Karpas-422 (cell line): Measurements from ENCODE around the gene IMPG2. TPM values are rescaled to one million over a fixed set of nuclear protein-coding genes. Genes with fewer than 3 reads are reported as not detected.

Experiments
- DNase-seq: peaks from one replicate; pipeline ENCODE4 v3.0.0-alpha.2; 2015
- H2AFZ ChIP-seq: fragments of 200-600 bp; sonication (generic); 2 replicates; pipeline ENCODE4 v1.6.1; 2014; ENCODE audit warnings: antibody characterized with exemption, low read length, mixed read lengths
- H3K27ac ChIP-seq: fragments of 200-600 bp; sonication (generic); 2 replicates; pipeline ENCODE4 v1.5.1; 2014; ENCODE audit warnings: mild to moderate bottlenecking, low read length, moderate library complexity
- H3K27me3 ChIP-seq: fragments of 200-600 bp; sonication (generic); 2 replicates; pipeline ENCODE4 v1.6.1; 2014; ENCODE audit warnings: low read length, mixed read lengths
- H3K36me3 ChIP-seq: fragments of 200-600 bp; sonication (generic); 2 replicates; pipeline ENCODE4 v1.6.1; 2014; ENCODE audit warnings: low read length, mixed read lengths; ENCODE audit not compliant: insufficient read depth
- H3K4me1 ChIP-seq: fragments of 200-600 bp; sonication (generic); 2 replicates; pipeline ENCODE4 v1.6.1; 2014; ENCODE audit warnings: mild to moderate bottlenecking, low read length, mixed read lengths
- H3K4me2 ChIP-seq: fragments of 200-600 bp; sonication (generic); 2 replicates; pipeline ENCODE4 v1.6.1; 2014; ENCODE audit warnings: low read length, low read depth, mild to moderate bottlenecking; ENCODE audit not compliant: poor library complexity, severe bottlenecking
- H3K4me3 ChIP-seq: fragments of 200-600 bp; sonication (generic); 2 replicates; pipeline ENCODE4 v1.5.1; 2014; ENCODE audit warnings: mild to moderate bottlenecking, antibody characterized with exemption, low read length, mixed read lengths
- H3K79me2 ChIP-seq: fragments of 200-600 bp; sonication (generic); 2 replicates; pipeline ENCODE4 v1.6.1; 2014; ENCODE audit warnings: mild to moderate bottlenecking, low read length, mixed read lengths
- H3K9ac ChIP-seq: fragments of 200-600 bp; sonication (generic); 2 replicates; pipeline ENCODE4 v1.6.0; 2014; ENCODE audit warnings: low read length
- H3K9me2 ChIP-seq: fragments of 200-600 bp; sonication (generic), shearing (Covaris generic); replicated peaks from 2 replicates; pipeline ENCODE4 v1.6.0; 2014; ENCODE audit warnings: mild to moderate bottlenecking, low read length, moderate library complexity; ENCODE audit not compliant: insufficient read depth
- H3K9me3 ChIP-seq: fragments of 300-700, 200-600 bp; sonication (generic); 2 replicates; pipeline ENCODE4 v1.6.1; 2014; ENCODE audit warnings: low read length, mixed read lengths
- H4K20me1 ChIP-seq: fragments of 200-600 bp; sonication (generic); 2 replicates; pipeline ENCODE4 v1.6.1; 2014; ENCODE audit warnings: mild to moderate bottlenecking, antibody characterized with exemption, low read length, low read depth; ENCODE audit not compliant: insufficient read depth
- total RNA-seq: library from RNA; depleted of rRNA; stranded (reverse); fragments of >200 nt; shearing (Covaris generic); gene quantifications from 2 replicates; pipeline ENCODE4 v1.2.3, GENCODE V29; 2014; ENCODE audit warnings: low replicate concordance; rRNA removed

IMPG2 gene
- 0.32 and 0.45 TPM in 2 replicates for total RNA-seq

GRCh38 chr3:101320475-101320874, at the start of gene IMPG2:
Gene IMPG2, minus strand, starts transcription at chr3:101320575. Its CDS starts 203 bp downstream, at chr3:101320372.
- Histone ChIP-seq H3K79me2 (no peaks in the 10 kb centered on the region), H4K20me1 (no peaks in the 10 kb centered on the region), H3K9ac (no peak within 1 kb of the TSS), H3K9me2 (no peaks in the 10 kb centered on the region; the same call in 1 of the 2 replicates), H3K27me3 (no peaks in the 10 kb centered on the region), H3K36me3 (no peaks in the 10 kb centered on the region), H3K4me3 (no peak within 1 kb of the TSS), H3K4me2 (no peak within 1 kb of the TSS), H3K4me1 (no peaks in the 10 kb centered on the region), H2AFZ (no peak within 1 kb of the TSS), H3K27ac (no peak within 1 kb of the TSS), H3K9me3 (no peaks in the 10 kb centered on the region)
- DNase-seq, result no peak

GRCh38 chr3:101362406-101362805, 42.0 kb upstream of the IMPG2 start:
- no peak overlapping the region for H3K4me2 ChIP-seq
- H3K4me3 ChIP-seq, result no peak overlapping the region
- no peaks in the 10 kb centered on the region for H3K79me2 ChIP-seq
- no peak overlapping the region for H3K27ac ChIP-seq
- no peaks in the 10 kb centered on the region for H3K27me3 ChIP-seq
- H3K36me3 ChIP-seq, result peaks cover 13% of the 10 kb centered on the region; the same call in 1 of the 2 replicates
- no peak overlapping the region for H3K9ac ChIP-seq
- H4K20me1 ChIP-seq, result no peaks in the 10 kb centered on the region
- no peaks in the 10 kb centered on the region for H3K9me2 ChIP-seq
- peaks cover 6% of the 10 kb centered on the region; the same call in 1 of the 2 replicates for H3K9me3 ChIP-seq
- DNase-seq, result no peak
- H2AFZ ChIP-seq, result no peak overlapping the region
- no peaks in the 10 kb centered on the region for H3K4me1 ChIP-seq

GRCh38 chr3:101351829-101352228, 31.5 kb upstream of the IMPG2 start:
- no peaks in the 10 kb centered on the region for H3K36me3 ChIP-seq
- H3K79me2 ChIP-seq, result no peaks in the 10 kb centered on the region
- no peak overlapping the region for H2AFZ ChIP-seq
- no peaks in the 10 kb centered on the region for H3K9me3 ChIP-seq
- peaks cover 12% of the 10 kb centered on the region for H3K4me1 ChIP-seq
- no peaks in the 10 kb centered on the region for H3K9me2 ChIP-seq
- H3K4me2 ChIP-seq, result peak overlapping the region; percentile 48
- no peak overlapping the region for H3K27ac ChIP-seq
- H3K4me3 ChIP-seq, result 0 out of 2 replicates have a peak overlapping the region, but pooled peaks have one; percentile 21
- 0 out of 2 replicates have a peak overlapping the region, but pooled peaks have one; percentile 17 for H3K9ac ChIP-seq
- H4K20me1 ChIP-seq, result no peaks in the 10 kb centered on the region
- H3K27me3 ChIP-seq, result no peaks in the 10 kb centered on the region
- peak; percentile 58 for DNase-seq

GRCh38 chr3:101340591-101340990, 20.2 kb upstream of the IMPG2 start:
- Histone ChIP-seq H3K9ac (no peak overlapping the region), H3K36me3 (no peaks in the 10 kb centered on the region)

GRCh38 chr3:101333883-101334282, 13.5 kb upstream of the IMPG2 start:
- Histone ChIP-seq H3K4me3 (no peak overlapping the region), H3K9me2 (no peaks in the 10 kb centered on the region), H3K79me2 (no peaks in the 10 kb centered on the region), H2AFZ (no peak overlapping the region), H3K36me3 (no peaks in the 10 kb centered on the region), H3K27me3 (no peaks in the 10 kb centered on the region), H3K4me1 (peaks cover 12% of the 10 kb centered on the region), H3K9me3 (no peaks in the 10 kb centered on the region), H4K20me1 (no peaks in the 10 kb centered on the region), H3K27ac (no peak overlapping the region), H3K9ac (no peak overlapping the region), H3K4me2 (no peak overlapping the region)
- DNase-seq, result no peak

More at GRCh38 chr3:101340591-101340990, 20.2 kb upstream of the IMPG2 start:
- H3K27ac ChIP-seq, result no peak overlapping the region
- H3K27me3 ChIP-seq, result no peaks in the 10 kb centered on the region
- no peaks in the 10 kb centered on the region for H4K20me1 ChIP-seq
- peaks cover 3% of the 10 kb centered on the region for H3K4me1 ChIP-seq
- H3K79me2 ChIP-seq, result no peaks in the 10 kb centered on the region
- no peaks in the 10 kb centered on the region for H3K9me2 ChIP-seq
- no peaks in the 10 kb centered on the region for H3K9me3 ChIP-seq
- H3K4me3 ChIP-seq, result no peak overlapping the region
- H3K4me2 ChIP-seq, result no peak overlapping the region
- no peak for DNase-seq
- no peak overlapping the region for H2AFZ ChIP-seq

- Histone ChIP-seq H3K9me2 (no peaks in the 10 kb centered on the region), H3K36me3 (no peaks in the 10 kb centered on the region), H3K27me3 (no peaks in the 10 kb centered on the region), H2AFZ (no peak overlapping the region), H3K9me3 (no peaks in the 10 kb centered on the region), H3K4me3 (no peak overlapping the region), H4K20me1 (no peaks in the 10 kb centered on the region), H3K4me2 (no peak overlapping the region), H3K4me1 (peaks cover 6% of the 10 kb centered on the region), H3K27ac (no peak overlapping the region), H3K79me2 (no peaks in the 10 kb centered on the region), H3K9ac (no peak overlapping the region)
- no peak for DNase-seq
These were observed 8.8 kb upstream of the IMPG2 start for GRCh38 chr3:101329016-101329673.

- Histone ChIP-seq H2AFZ (no peak overlapping the region), H3K4me3 (no peak overlapping the region), H3K9ac (no peak overlapping the region), H3K27me3 (no peaks in the 10 kb centered on the region), H4K20me1 (no peaks in the 10 kb centered on the region), H3K79me2 (no peaks in the 10 kb centered on the region), H3K9me3 (no peaks in the 10 kb centered on the region), H3K36me3 (no peaks in the 10 kb centered on the region), H3K4me1 (peaks cover 3% of the 10 kb centered on the region), H3K27ac (no peak overlapping the region), H3K4me2 (no peak overlapping the region), H3K9me2 (no peaks in the 10 kb centered on the region)
- no peak for DNase-seq
These were observed 5.2 kb upstream of the IMPG2 start for GRCh38 chr3:101325393-101326134.

- Histone ChIP-seq H3K9me2 (no peaks in the 10 kb centered on the region; the same call in 1 of the 2 replicates), H2AFZ (no peak overlapping the region), H3K4me1 (no peaks in the 10 kb centered on the region), H3K9me3 (no peaks in the 10 kb centered on the region), H3K4me3 (no peak overlapping the region), H3K27me3 (no peaks in the 10 kb centered on the region), H3K36me3 (no peaks in the 10 kb centered on the region), H3K27ac (no peak overlapping the region), H3K79me2 (no peaks in the 10 kb centered on the region), H3K9ac (no peak overlapping the region), H3K4me2 (no peak overlapping the region), H4K20me1 (no peaks in the 10 kb centered on the region)
- DNase-seq, result no peak
These were observed 844 bp downstream of the IMPG2 start for GRCh38 chr3:101319531-101319930.
